ENCODE data around the gene ZNF775. TPM values are rescaled to one million over a fixed set of nuclear protein-coding genes. Genes with fewer than 3 reads are reported as not detected.

The ZNF775 gene
- total and polyA plus RNA-seq, 4 experiments from 2014 or later: 0.67 to 7.6 (median 4.9) TPM

DNA sequence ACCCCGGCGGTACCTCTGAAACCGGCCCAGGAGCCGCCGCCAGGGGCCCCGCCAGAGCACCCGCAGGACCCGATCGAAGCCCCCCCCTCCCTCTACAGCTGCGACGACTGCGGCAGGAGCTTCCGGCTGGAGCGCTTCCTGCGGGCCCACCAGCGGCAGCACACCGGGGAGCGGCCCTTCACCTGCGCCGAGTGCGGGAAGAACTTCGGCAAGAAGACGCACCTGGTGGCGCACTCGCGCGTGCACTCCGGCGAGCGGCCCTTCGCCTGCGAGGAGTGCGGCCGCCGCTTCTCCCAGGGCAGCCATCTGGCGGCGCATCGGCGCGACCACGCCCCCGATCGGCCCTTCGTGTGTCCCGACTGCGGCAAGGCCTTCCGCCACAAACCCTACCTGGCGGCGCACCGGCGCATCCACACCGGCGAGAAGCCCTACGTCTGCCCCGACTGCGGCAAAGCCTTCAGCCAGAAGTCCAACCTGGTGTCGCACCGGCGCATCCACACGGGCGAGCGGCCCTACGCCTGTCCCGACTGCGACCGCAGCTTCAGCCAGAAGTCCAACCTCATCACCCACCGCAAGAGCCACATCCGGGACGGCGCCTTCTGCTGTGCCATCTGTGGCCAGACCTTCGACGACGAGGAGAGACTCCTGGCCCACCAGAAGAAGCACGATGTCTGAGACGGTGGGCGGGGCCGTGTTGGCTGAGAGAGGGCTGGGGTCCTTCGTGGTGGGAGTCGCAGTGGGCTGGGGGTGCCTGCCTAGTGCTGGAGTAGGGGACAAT, 6.7 kb upstream of the ZNF775 start:
- Histone ChIP-seq H3K27ac (ENCODE audit: low read depth, low read length) (no peak overlapping the region), H3K36me3 (ENCODE audit: insufficient read depth, low read length) (peaks cover 13% of the 10 kb centered on the region), H3K4me1 (ENCODE audit: insufficient read depth, low read length) (peaks cover 35% of the 10 kb centered on the region), H3K4me3 (ENCODE audit: low read length in 2 of 2) (no peak overlapping the region), H3K27me3 (ENCODE audit: insufficient read depth, low read length) (no peaks in the 10 kb centered on the region), H3K9me3 (ENCODE audit: control insufficient read depth in 1 of 2, low read length in 2 of 2) (no peaks in the 10 kb centered on the region)
- peak overlapping the region in 2 of 7 donors; percentile 48 to 72 for H3K27ac Mint-ChIP-seq
- CTCF ChIA-PET (ENCODE audit: partially characterized antibody): no interaction called here
- no peak overlapping the region for H3K4me3 Mint-ChIP-seq
- H3K9me3 Mint-ChIP-seq: no peaks in the 10 kb centered on the region
- H3K4me1 Mint-ChIP-seq: peaks cover 19 to 61% (median 39%) of the 10 kb centered on the region in 4 donors
- H3K27me3 Mint-ChIP-seq: no peaks in the 10 kb centered on the region
- no peak for DNase-seq
- POLR2A ChIA-PET (ENCODE audit: partially characterized antibody): interaction anchor here (2.0 to 6.9 kb wide), 2 partner anchors 33 to 34 kb away, joined by 6 to 101 read pairs; a partner anchor contains a TSS
- intact Hi-C loops (cut with micrococcal nuclease): no loop called here
- H3K36me3 Mint-ChIP-seq: peaks cover 12 to 27% of the 10 kb centered on the region in 2 donors

DNA sequence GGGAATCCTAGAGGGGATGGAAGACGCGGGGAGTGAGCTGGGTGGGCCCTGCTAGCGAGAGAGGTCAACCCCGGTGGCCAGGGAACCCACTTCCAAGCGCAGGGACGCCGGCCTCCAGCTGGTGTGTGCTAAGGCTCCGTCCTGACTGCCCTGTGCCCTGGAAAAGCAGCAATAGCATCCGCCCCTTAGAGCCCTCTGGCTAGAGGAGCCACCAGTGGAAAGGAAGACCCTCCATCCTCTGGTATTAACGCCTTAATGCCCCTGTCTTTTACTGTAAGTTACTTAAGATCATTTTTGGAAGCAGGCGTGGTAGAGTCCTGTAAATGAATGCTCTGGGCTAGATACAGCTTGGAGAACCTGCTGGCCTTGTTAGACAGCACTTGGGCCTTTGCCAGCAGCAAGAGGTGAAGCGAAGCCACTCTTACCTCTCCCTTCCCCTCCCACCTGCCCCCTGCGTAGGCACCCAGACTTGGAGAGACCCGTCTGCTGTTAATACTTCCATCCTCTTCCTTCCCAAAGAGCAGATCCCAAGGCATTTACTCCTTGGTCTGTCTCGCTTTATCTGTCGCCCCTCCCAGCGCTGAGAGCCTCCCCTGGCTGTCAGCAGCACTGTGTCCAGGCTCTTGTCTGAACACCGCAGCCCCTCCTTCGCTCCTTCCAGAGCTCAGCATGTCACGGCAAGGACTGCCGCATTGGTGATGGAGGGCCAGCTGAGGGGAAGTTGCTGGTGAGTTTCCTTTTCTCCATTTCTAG, 5.9 kb upstream of the ZNF775 start:
- Histone ChIP-seq H3K27ac (ENCODE audit: low read depth, low read length) (no peak overlapping the region), H3K4me3 (ENCODE audit: low read length in 2 of 2) (no peak overlapping the region), H3K4me1 (ENCODE audit: insufficient read depth, low read length) (peaks cover 38% of the 10 kb centered on the region), H3K9me3 (ENCODE audit: control insufficient read depth in 1 of 2, low read length in 2 of 2) (no peaks in the 10 kb centered on the region), H3K36me3 (ENCODE audit: insufficient read depth, low read length) (peaks cover 13% of the 10 kb centered on the region), H3K27me3 (ENCODE audit: insufficient read depth, low read length) (no peaks in the 10 kb centered on the region)
- Mint-ChIP-seq H3K36me3 (peaks cover 12 to 24% of the 10 kb centered on the region in 2 donors), H3K4me1 (peaks cover 24 to 63% (median 42%) of the 10 kb centered on the region in 4 donors), H3K4me3 (peak overlapping the region in 1 of 8 donors; percentile 53), H3K27me3 (no peaks in the 10 kb centered on the region), H3K27ac (peak overlapping the region in 4 of 7 donors; percentile 48 to 84 (median 71)), H3K9me3 (no peaks in the 10 kb centered on the region)
- CTCF ChIA-PET (ENCODE audit: partially characterized antibody): no interaction called here
- POLR2A ChIA-PET (ENCODE audit: partially characterized antibody): interaction anchor here (2.0 kb wide), 1 partner anchor 33 kb away, joined by 6 read pairs; a partner anchor contains a TSS
- DNase-seq: no peak
- intact Hi-C loops (cut with micrococcal nuclease): no loop called here

DNA sequence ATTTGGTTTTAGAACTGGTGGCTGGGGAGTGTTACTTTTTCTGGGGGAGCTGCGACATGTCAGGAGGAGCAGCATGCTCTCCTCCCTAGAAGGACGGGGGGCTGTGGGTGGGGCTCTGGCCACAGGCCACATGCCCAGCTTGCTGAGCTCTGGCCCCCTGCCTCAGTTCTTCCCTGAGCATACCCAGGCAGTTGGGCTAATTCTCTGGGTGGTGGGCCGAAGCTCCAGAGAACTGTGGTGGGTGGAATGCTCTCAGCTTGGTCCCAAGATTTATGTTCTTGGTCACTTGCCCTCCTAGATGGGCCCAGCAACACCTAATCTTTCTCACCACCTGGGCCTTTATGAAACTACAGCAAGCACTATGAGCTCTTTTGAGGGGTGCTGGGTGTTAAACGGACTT, 5.1 kb upstream of the ZNF775 start:
- ChIA-PET CTCF (ENCODE audit: partially characterized antibody) (interaction anchor here (1.4 kb wide), 1 partner anchor 19 kb away, joined by 6 read pairs; no protein-coding TSS in a partner anchor), POLR2A (ENCODE audit: partially characterized antibody) (interaction anchor here (0.5 to 2.0 kb wide), 3 partner anchors 16 to 179 kb away, joined by 3 to 6 read pairs (median 3); a partner anchor contains a TSS)
- no peaks in the 10 kb centered on the region for H3K9me3 ChIP-seq (ENCODE audit: control insufficient read depth in 1 of 2, low read length in 2 of 2)
- Mint-ChIP-seq H3K27me3 (no peaks in the 10 kb centered on the region), H3K4me1 (peaks cover 24 to 66% (median 43%) of the 10 kb centered on the region in 4 donors), H3K27ac (peak overlapping the region in 4 of 7 donors; percentile 36 to 83 (median 46)), H3K9me3 (no peaks in the 10 kb centered on the region), H3K36me3 (peaks cover 12 to 22% of the 10 kb centered on the region in 2 donors), H3K4me3 (no peak overlapping the region)
- intact Hi-C loops (cut with micrococcal nuclease): no loop called here
- no peak overlapping the region for H3K4me3 ChIP-seq (ENCODE audit: low read length in 2 of 2)
- peaks cover 13% of the 10 kb centered on the region for H3K36me3 ChIP-seq (ENCODE audit: insufficient read depth, low read length)
- no peak overlapping the region for H3K27ac ChIP-seq (ENCODE audit: low read depth, low read length)
- H3K4me1 ChIP-seq (ENCODE audit: insufficient read depth, low read length): peaks cover 42% of the 10 kb centered on the region
- DNase-seq: no peak
- H3K27me3 ChIP-seq (ENCODE audit: insufficient read depth, low read length): no peaks in the 10 kb centered on the region

DNA sequence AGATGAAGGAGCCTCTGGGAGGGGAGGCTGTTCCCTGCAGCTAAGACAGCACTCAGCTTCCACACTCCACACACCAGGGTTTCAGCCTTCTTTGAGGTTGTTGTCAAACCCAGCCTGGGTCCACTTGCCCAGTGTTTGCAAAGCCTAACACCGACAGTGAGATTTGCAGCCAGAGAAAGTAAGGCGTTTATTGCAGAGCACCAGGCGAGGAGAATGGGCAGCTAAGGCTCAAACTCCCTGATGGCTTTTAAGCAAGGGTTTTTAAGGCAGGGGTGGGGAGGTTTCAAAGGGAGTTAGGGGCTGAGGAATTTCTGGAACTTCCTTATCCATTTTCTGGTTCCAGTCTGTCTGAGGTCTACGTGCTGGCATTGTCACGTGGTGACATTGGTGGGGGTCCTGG, 4.7 kb upstream of the ZNF775 start:
- peaks cover 22 to 62% (median 41%) of the 10 kb centered on the region in 4 donors for H3K4me1 Mint-ChIP-seq
- H3K36me3 Mint-ChIP-seq: peaks cover 12 to 21% of the 10 kb centered on the region in 2 donors
- intact Hi-C loops (cut with micrococcal nuclease): no loop called here
- POLR2A ChIA-PET (ENCODE audit: partially characterized antibody): interaction anchor here (0.5 to 2.0 kb wide), 4 partner anchors 8 to 178 kb away, joined by 3 to 6 read pairs (median 3); a partner anchor contains a TSS
- no peak for DNase-seq
- H3K9me3 Mint-ChIP-seq: no peaks in the 10 kb centered on the region
- H3K27ac ChIP-seq (ENCODE audit: low read depth, low read length): no peak overlapping the region
- H3K27me3 ChIP-seq (ENCODE audit: insufficient read depth, low read length): no peaks in the 10 kb centered on the region
- CTCF ChIA-PET (ENCODE audit: partially characterized antibody): interaction anchor here (1.4 kb wide), 1 partner anchor 19 kb away, joined by 6 read pairs; no protein-coding TSS in a partner anchor
- H3K27me3 Mint-ChIP-seq: no peaks in the 10 kb centered on the region
- no peak overlapping the region for H3K4me3 ChIP-seq (ENCODE audit: low read length in 2 of 2)
- H3K36me3 ChIP-seq (ENCODE audit: insufficient read depth, low read length): peaks cover 13% of the 10 kb centered on the region
- H3K4me3 Mint-ChIP-seq: no peak overlapping the region
- H3K9me3 ChIP-seq (ENCODE audit: control insufficient read depth in 1 of 2, low read length in 2 of 2): no peaks in the 10 kb centered on the region
- H3K4me1 ChIP-seq (ENCODE audit: insufficient read depth, low read length): peaks cover 39% of the 10 kb centered on the region
- peak overlapping the region in 4 of 7 donors; percentile 17 to 81 (median 40) for H3K27ac Mint-ChIP-seq

DNA sequence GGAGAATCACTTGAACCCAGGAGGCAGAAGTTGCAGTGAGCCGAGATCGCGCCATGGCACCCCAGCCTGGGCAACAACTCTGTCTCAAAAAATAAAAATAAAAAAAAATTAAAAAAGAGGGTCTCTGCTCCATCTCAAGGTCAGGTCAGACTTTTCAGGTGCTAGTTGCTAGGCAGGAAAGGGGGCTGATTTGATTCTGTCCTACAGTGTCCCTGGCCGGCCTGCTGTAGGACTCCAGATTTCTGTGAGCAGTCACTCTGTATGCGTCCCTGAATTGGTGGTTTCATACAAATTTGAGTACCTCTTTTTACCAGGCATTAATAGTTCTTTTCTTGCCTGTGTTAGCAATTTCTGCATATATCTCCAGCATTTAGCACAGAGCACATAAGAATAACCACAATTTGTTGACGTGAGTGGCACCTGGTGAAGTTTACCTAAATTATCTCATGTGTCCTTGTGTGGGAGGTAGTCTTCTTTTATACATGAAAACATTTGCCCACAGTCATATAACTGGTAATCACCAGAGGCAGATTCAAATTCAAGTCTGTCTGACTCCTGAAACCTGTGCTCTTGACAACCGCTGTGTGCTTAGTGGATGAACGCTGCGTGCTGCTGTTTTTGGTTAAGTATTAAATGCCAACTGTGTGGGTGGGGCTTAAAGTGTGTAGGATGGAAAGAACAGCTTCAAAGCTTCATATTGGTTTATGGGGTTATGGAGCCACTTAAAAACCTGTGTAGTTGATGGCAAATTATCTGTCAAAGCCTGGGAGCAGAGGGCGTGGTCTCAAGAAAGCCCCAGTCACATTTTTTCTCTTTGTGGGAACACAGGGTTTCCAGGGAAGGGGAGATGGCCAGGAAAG, 3.2 kb upstream of the ZNF775 start:
- Mint-ChIP-seq H3K4me3 (peak overlapping the region in 5 of 8 donors; percentile 0 to 65 (median 27)), H3K4me1 (peaks cover 27 to 61% (median 42%) of the 10 kb centered on the region in 4 donors), H3K27ac (peak overlapping the region; percentile 18 to 89 (median 81)), H3K36me3 (peaks cover 9 to 18% of the 10 kb centered on the region in 2 donors), H3K27me3 (no peaks in the 10 kb centered on the region), H3K9me3 (no peaks in the 10 kb centered on the region)
- intact Hi-C loops (cut with micrococcal nuclease): no loop called here
- no peak overlapping the region for H3K27ac ChIP-seq (ENCODE audit: low read depth, low read length)
- DNase-seq: peak; percentile 18 to 62 (median 27)
- no peaks in the 10 kb centered on the region for H3K9me3 ChIP-seq (ENCODE audit: control insufficient read depth in 1 of 2, low read length in 2 of 2)
- no peak overlapping the region for H3K4me3 ChIP-seq (ENCODE audit: low read length in 2 of 2)
- peaks cover 38% of the 10 kb centered on the region for H3K4me1 ChIP-seq (ENCODE audit: insufficient read depth, low read length)
- POLR2A ChIA-PET (ENCODE audit: partially characterized antibody): interaction anchor here (0.6 to 3.1 kb wide), 3 partner anchors 10 to 70 kb away, joined by 3 to 47 read pairs (median 3); a partner anchor contains a TSS
- no peaks in the 10 kb centered on the region for H3K27me3 ChIP-seq (ENCODE audit: insufficient read depth, low read length)
- CTCF ChIA-PET (ENCODE audit: partially characterized antibody): interaction anchor here (1.4 kb wide), 1 partner anchor 21 kb away, joined by 6 read pairs; no protein-coding TSS in a partner anchor
- peaks cover 9% of the 10 kb centered on the region for H3K36me3 ChIP-seq (ENCODE audit: insufficient read depth, low read length)

DNA sequence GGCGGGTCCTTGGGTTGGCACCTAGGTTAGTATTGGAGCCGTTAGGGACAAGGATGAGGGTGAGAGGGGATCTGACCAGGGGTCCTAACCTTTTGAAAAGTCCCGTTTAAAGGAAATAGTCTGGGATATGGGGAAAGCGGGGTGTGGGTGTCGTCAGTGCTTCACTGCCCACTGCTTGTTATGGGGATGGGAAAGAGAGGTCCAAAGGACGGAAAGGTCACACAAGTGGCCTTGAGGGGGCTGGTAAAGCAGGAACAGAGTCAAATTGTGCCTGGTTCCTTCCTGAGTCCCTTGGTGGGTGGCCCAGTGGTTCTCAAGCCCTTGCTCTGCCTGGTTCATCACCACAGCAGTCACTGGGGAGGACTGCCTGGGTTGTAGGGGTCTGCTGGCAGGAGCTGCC, 2.6 kb upstream of the ZNF775 start:
- no peak overlapping the region for H3K27ac ChIP-seq (ENCODE audit: low read depth, low read length)
- Mint-ChIP-seq H3K27me3 (no peaks in the 10 kb centered on the region), H3K27ac (peak overlapping the region in 6 of 7 donors; percentile 2 to 87 (median 84)), H3K4me3 (peak overlapping the region in 4 of 8 donors; percentile 25 to 65 (median 42)), H3K36me3 (peaks cover 7 to 18% of the 10 kb centered on the region in 2 donors), H3K9me3 (no peaks in the 10 kb centered on the region), H3K4me1 (peaks cover 28 to 60% (median 43%) of the 10 kb centered on the region in 4 donors)
- H3K9me3 ChIP-seq (ENCODE audit: control insufficient read depth in 1 of 2, low read length in 2 of 2): no peaks in the 10 kb centered on the region
- intact Hi-C loops (cut with micrococcal nuclease): no loop called here
- peaks cover 38% of the 10 kb centered on the region for H3K4me1 ChIP-seq (ENCODE audit: insufficient read depth, low read length)
- H3K27me3 ChIP-seq (ENCODE audit: insufficient read depth, low read length): no peaks in the 10 kb centered on the region
- POLR2A ChIA-PET (ENCODE audit: partially characterized antibody): interaction anchor here (2.7 to 3.1 kb wide), 3 partner anchors 8 to 28 kb away, joined by 11 to 55 read pairs (median 47); partner anchors contain the start of gene REPIN1
- peaks cover 6% of the 10 kb centered on the region for H3K36me3 ChIP-seq (ENCODE audit: insufficient read depth, low read length)
- no peak for DNase-seq
- H3K4me3 ChIP-seq (ENCODE audit: low read length in 2 of 2): no peak overlapping the region
- CTCF ChIA-PET (ENCODE audit: partially characterized antibody): interaction anchor here (1.1 kb wide), 1 partner anchor 19 kb away, joined by 3 read pairs; no protein-coding TSS in a partner anchor

All from CD4-positive, alpha-beta memory T cell (primary cell).